OCI-M2 (cell line): ENCODE data around the gene INHBA.

Source experiments
- DNase-seq: peaks from one replicate; lab custom pipeline; 2025; ENCODE audit not compliant: unreplicated experiment; lab: John Stamatoyannopoulos, UW

INHBA gene

DNA sequence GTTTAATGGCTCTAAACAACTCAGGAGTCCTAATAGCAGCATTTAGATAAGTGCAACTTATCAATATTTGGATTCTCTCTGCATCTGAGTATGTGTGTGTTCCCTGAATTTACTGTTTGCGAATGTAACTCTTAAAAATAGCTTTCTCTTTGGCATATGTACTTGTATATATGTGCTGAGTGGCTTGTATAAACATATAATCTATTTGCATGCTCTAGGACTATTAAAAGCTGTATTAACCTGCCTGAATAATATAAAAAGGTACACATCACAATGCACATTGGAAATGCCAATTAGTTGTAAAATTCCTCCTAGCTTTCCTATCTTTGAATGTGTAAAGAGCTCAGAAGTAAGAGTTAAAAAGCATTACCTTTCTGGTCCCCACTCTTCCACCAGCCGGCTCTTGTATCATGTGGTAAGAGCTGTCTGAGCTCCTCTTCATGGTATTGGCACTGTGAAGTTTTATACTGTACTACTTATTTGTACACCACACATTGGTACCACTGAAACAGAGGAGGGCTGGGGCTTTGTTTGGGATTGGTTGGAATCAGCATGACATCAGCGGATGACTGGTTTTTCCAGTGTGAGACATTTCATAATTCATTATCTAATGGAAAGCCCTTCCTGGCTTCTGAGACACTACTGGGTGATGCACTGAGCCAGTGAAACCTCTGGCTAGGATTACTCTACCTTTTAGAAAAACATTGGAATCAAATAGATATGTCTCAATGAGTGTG, at the start of gene INHBA:
Gene INHBA (minus strand): TSS at position 456 of the 737 bp plus-strand sequence. CDS start 2,716 bp downstream, outside the sequence.
- no peak for DNase-seq

DNA sequence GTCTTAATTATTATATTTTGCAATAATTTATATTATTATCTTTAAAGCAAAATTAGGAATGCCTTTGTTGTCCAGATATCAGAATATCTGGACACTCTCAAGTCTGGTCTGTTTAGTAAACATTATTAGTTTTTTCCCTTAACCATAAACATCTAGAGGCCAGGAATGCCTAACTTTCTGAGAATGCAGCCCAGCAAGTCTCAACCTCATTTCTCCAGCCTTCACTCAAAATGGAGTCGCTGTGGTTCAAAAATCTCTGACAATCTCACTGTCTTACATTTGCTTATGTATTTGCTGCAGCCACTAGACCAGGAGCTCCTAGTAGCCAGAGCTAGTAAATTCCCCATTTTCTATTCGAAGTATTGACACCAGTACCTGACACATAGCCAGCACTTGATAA, 49.7 kb upstream of the INHBA start:
- no peak for DNase-seq

- no peak for DNase-seq
Measured at GRCh38 chr7:41750661-41751540, 48.0 kb upstream of the INHBA start.

GRCh38 chr7:41747961-41748360, 45.1 kb upstream of the INHBA start:
- no peak for DNase-seq

DNA sequence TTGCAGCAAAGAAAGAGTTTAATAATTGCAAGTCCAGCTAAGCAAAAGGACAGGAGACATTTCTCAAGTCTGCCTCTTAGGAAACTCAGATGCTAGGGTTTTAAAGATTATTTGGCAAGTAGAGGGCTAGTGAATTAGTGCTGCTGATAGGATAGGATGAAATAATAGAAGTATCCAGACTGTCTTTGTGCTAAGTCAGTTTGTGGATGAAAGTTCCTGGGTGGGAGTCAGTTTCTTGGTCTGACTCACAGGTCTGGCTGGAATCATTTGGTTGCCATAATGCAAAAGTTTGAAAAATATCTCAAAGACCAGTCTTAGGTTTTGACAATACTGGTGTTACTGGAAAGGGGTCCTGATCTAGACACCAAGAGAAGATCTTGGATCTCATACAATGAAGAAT, 42.6 kb upstream of the INHBA start:
- DNase-seq, result no peak

- DNase-seq, result no peak
Measured at GRCh38 chr7:41744161-41744560, 41.3 kb upstream of the INHBA start.

DNA sequence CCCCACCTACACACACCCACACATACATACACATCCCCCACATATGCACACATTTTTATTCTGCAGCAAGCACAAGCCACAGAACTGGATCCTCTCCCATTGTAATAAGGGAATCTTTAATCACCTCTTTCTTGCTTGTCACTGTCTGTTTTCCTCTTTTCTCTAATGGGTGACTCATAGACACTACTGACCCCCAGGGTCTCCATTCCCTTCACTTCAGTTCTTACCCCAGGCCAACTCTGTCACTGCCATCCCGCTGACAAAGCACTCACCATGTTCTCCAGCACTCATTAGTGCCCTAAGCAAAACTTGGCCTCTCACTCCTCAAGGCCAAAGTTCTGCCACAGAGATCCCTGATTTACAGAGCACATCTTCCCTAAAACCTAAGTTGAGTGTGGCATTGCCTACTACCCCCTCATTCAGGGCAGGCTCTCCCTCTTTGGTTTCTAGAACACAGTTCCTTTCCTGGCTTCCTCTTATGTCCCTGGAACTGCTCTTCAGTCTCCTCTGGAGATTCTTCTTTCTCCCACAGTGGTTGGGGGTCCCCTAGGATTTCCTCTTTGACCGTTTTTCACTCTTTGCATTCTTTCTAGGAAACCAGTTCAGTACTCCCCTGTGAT, 39.6 kb upstream of the INHBA start:
- DNase-seq, result no peak

- no peak for DNase-seq
Measured at GRCh38 chr7:41738806-41739205, 35.9 kb upstream of the INHBA start.

DNA sequence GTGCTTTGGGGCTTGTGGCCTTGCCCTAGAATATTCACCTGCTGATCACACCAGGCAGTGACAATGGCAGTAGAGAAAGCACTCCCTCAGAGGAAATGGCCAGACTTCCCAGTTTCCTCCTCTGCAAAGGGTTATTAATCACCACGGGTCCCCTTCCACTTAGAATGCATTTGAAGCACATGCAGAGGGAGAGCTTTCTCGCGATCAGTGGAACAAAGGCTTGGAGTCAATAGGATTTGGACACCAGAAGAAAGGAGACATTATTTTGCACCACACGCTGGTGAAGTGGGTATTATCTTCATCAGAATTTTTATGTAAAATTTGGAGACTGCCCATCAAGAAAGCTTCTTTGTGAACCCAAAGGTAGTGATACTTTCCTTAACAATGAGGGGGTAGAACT, 35.4 kb upstream of the INHBA start:
- no peak for DNase-seq

DNA sequence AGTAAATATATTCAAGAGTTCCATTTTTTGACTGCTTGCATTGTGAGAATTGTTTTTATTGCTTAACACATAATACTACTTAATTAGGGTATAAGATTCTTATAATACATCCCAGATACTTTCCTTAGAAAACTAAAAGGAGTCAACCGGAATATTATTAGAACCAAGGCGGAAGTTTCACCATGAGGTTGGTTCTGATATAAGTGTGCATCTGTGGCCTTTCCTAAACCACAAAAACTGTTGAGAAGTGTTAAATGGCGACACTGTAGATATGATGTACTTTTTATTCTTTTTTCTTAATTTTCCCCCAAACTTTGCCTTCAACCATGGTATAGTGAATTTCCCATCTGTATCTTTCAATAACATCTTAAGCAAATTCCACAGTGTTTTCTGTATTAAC, 32.3 kb upstream of the INHBA start:
- no peak for DNase-seq

GRCh38 chr7:41732843-41733306, 30.0 kb upstream of the INHBA start:
- no peak for DNase-seq

GRCh38 chr7:41732436-41732785, 29.5 kb upstream of the INHBA start:
- no peak for DNase-seq

DNA sequence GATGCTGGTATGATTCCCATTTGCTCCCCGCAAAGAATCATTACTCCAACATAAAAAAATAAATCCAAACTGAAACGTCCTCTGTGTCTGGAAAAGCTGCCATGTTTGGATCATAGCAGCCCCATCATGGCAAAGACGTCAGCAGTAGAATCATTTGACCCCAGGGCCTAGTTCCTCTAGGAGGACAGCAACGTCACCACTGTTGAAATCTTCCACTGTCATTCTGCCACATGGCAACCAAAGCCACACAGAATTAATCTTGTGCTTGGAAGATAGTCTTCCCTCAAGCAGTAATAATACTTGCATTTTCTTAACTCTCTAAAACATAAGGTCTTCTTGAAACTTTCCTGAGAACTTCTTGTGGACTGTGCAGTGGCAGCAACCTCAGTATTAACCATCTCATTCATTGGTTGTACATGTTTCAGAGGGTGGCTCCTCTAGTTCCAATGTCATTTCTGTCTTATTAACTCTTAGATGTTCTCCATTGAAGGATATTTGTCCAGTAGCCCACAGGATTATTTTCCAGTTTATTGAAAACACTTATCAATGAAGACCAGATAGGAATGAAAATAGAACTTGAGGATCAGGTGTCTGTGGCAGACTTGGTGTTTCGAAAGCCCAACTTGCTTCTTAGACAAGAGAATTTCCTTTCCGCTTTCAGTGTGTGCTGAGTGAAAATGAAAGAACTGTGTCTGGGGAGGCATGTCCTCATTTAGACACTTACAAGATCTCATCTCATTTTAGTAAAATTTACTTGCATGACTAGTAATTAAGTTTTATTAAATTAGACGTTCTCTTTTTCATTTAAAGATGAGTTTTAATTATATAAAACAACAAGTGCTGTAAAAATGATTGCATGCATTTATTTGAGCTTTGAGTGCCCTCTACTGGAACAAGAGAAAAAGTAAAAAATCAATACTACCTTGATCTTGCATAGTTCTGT, 28.9 kb upstream of the INHBA start:
- no peak for DNase-seq

GRCh38 chr7:41730668-41731067, 27.8 kb upstream of the INHBA start:
- DNase-seq, result no peak

DNA sequence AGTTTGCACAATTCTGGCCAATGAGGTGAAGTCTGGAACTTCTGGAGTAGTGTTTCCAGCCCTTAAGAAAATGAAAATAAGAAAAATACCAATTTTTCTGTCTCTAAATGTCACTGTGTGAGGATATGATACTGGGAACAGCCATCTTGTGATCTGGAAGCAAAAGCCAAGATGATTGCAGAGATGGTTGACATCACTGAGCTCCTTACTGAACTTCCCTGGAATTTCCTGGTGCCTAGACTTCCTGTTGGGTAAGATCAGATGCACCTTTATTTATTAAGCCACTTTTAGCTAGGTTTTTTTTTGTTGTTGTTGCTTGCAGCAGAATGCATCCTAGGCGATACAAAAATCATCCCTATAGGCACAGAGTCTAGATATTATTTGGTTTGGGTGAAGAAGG, 27.3 kb upstream of the INHBA start:
- DNase-seq, result no peak

- DNase-seq, result no peak
Measured at GRCh38 chr7:41729059-41729458, 26.2 kb upstream of the INHBA start.

DNA sequence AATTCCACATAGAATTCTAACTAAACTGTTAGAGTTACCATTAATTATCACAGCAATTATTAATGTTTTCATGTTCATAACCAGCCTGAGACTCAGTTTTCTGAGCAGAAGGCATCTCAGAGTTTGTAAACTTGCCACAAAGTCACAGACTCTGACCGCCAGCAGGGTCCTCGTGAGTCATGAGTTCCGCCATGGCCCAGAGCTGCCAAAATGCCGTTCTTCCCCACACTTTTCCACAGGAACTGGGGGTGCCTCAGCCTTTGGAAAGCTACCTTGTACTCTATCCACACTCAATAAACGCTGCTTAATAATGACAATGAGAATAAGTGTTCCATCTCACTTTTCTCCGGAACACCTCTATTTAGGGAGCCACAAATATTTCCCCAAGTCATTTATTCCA, 22.1 kb upstream of the INHBA start:
- DNase-seq, result no peak

GRCh38 chr7:41720886-41721285, 18.0 kb upstream of the INHBA start:
- DNase-seq, result no peak

GRCh38 chr7:41720046-41720445, 17.2 kb upstream of the INHBA start:
- no peak for DNase-seq

DNA sequence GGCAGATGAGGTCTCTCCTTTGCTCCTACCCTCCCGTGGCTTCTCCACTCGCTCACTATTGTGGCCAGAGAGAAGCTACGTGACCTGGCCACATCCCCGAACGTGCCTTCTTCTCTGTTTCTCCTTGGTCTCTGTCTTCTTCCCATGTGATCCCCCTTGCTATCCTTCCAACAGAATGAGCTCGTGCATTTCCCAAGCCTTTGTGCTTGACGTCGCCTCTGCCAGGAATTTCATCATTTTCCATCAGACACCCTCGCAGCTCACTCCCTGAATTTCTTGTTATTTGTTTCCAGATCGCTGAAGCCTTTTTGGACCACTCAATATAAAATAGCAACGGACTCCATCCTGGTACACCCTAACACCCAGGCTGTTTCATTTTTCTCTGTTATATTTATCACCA, 13.8 kb upstream of the INHBA start:
- DNase-seq, result no peak

DNA sequence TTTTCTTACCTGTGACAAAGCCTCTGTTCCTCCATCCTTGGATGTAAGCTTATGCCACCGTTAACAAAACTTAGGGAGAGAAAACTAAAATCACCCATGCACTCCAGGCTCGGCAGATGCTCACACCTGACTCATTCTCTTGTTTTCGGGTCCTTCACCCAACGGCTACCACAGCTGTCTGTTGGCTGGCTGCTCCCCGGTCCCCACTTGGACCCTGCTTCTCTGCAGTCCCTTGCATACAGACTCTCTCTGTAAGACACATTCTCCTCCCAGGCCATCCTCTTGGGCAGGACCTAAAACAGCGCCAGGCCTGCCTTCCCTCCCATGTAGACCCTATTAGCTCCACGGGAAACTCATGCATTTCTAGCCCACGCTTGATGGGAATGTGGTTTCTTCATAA, 12.1 kb upstream of the INHBA start:
- no peak for DNase-seq
